GM12873 (cell line): ENCODE data around the gene CPTP.

Experiments used
- CTCF ChIP-seq: IDR thresholded peaks from 2 replicates; pipeline ENCODE4 v1.5.1; 2012; ENCODE audit warnings: low read depth, mild to moderate bottlenecking, moderate library complexity, low read length, control low read depth; ENCODE audit not compliant: insufficient read depth; ENCODE audit errors: missing control alignments

The CPTP gene

GRCh38 chr1:1337793-1338147, 13.2 kb downstream of the CPTP start:
- no peak for TF ChIP-seq CTCF

GRCh38 chr1:1338278-1338677, 13.7 kb downstream of the CPTP start:
- no peak for TF ChIP-seq CTCF

- no peak for TF ChIP-seq CTCF
Observed at GRCh38 chr1:1340185-1340584, 15.6 kb downstream of the CPTP start.

GRCh38 chr1:1340791-1341548, 16.4 kb downstream of the CPTP start:
- TF ChIP-seq CTCF: no peak

- TF ChIP-seq CTCF: no peak
Observed at GRCh38 chr1:1341549-1342021, 17.0 kb downstream of the CPTP start.

GRCh38 chr1:1342061-1342562, 17.5 kb downstream of the CPTP start:
- no peak for TF ChIP-seq CTCF

GRCh38 chr1:1342584-1343115, 18.0 kb downstream of the CPTP start:
- no peak for TF ChIP-seq CTCF
